ENCODE measurements around the gene TPPP.

Gene TPPP

GRCh38 chr5:658103-658502 is 35.0 kb downstream of the TPPP start:
- FAIRE-seq (no peak), DNase-seq (ENCODE audit: insufficient read length, low spot score) (no peak)
- TF ChIP-seq CTCF (IDR thresholded peaks at IDR 0.05; ENCODE audit: insufficient read depth, missing control alignments), result no peak

GRCh38 chr5:657570-657969 is 35.6 kb downstream of the TPPP start:
- TF ChIP-seq CTCF (IDR thresholded peaks at IDR 0.05; ENCODE audit: insufficient read depth, missing control alignments), result no peak
- no peak for FAIRE-seq
- no peak for DNase-seq (ENCODE audit: insufficient read length, low spot score)

- TF ChIP-seq CTCF (IDR thresholded peaks at IDR 0.05; ENCODE audit: insufficient read depth, missing control alignments), result no peak
- no peak for DNase-seq (ENCODE audit: insufficient read length, low spot score)
- no peak for FAIRE-seq
Measured at GRCh38 chr5:655406-655805, 37.7 kb downstream of the TPPP start.

GRCh38 chr5:654071-654778 is 38.9 kb downstream of the TPPP start:
- TF ChIP-seq CTCF (IDR thresholded peaks at IDR 0.05; ENCODE audit: insufficient read depth, missing control alignments), result no peak
- no peak for DNase-seq (ENCODE audit: insufficient read length, low spot score)
- FAIRE-seq, result no peak

- DNase-seq (ENCODE audit: insufficient read length, low spot score) (no peak), FAIRE-seq (no peak)
- TF ChIP-seq CTCF (IDR thresholded peaks at IDR 0.05; ENCODE audit: insufficient read depth, missing control alignments), result no peak
Measured at GRCh38 chr5:652773-653350, 40.3 kb downstream of the TPPP start.

- FAIRE-seq (no peak), DNase-seq (ENCODE audit: insufficient read length, low spot score) (no peak)
- TF ChIP-seq CTCF (IDR thresholded peaks at IDR 0.05; ENCODE audit: insufficient read depth, missing control alignments), result no peak
Measured at GRCh38 chr5:652023-652515, 41.1 kb downstream of the TPPP start.

Measured in D721Med (cell line).